Fibroblast of lung (primary cell): ENCODE measurements around the gene BICRA. TPM values are rescaled to one million over a fixed set of nuclear protein-coding genes. Genes with fewer than 3 reads are reported as not detected.

Source experiments
- DNase-seq, 2 donors: peaks; one replicate each; pipeline versions ENCODE4 v3.0.0 to v3.0.0-alpha.2; 2010; ENCODE audit warnings: low read depth in 2 of 2
- H2AFZ ChIP-seq: 2 replicates; pipeline ENCODE4 v1.5.1; 2012; ENCODE audit warnings: low read length, control low read depth, inconsistent platforms
- H3K27ac ChIP-seq: 2 replicates; pipeline ENCODE4 v1.5.1; 2011; ENCODE audit warnings: low read length, control low read depth; ENCODE audit not compliant: insufficient read depth
- H3K27me3 ChIP-seq: 2 replicates; pipeline ENCODE4 v1.5.1; 2011; ENCODE audit warnings: mild to moderate bottlenecking, low read length; ENCODE audit not compliant: control insufficient read depth, insufficient read depth
- H3K36me3 ChIP-seq: 2 replicates; pipeline ENCODE4 v1.5.1; 2011; ENCODE audit warnings: low read length; ENCODE audit not compliant: control insufficient read depth, insufficient read depth
- H3K4me1 ChIP-seq: 2 replicates; pipeline ENCODE4 v1.5.1; 2011; ENCODE audit warnings: low read length; ENCODE audit not compliant: control insufficient read depth, insufficient read depth; ENCODE audit errors: extremely low read depth
- H3K4me2 ChIP-seq: 2 replicates; pipeline ENCODE4 v1.5.1; 2011; ENCODE audit warnings: low read length, control low read depth; ENCODE audit not compliant: insufficient read depth; ENCODE audit errors: extremely low read depth
- H3K4me3 ChIP-seq, 4 experiments: fragments of 200-600 bp in 1 of 4; sonication (generic) in 1 of 4; replicated peaks in 1 of 4; 2 replicates each; pipeline ENCODE4 v1.5.1; 2011 to 2016; ENCODE audit warnings: low read length in 4 of 4, low read depth in 3 of 4, mild to moderate bottlenecking in 3 of 4, control low read depth in 2 of 4, inconsistent platforms in 1 of 4, mixed read lengths in 1 of 4; ENCODE audit not compliant: insufficient read depth in 1 of 4; ENCODE audit errors: control extremely low read depth in 1 of 4
- H3K79me2 ChIP-seq: 2 replicates; pipeline ENCODE4 v1.5.1; 2012; ENCODE audit warnings: mild to moderate bottlenecking, low read length, inconsistent platforms; ENCODE audit not compliant: control insufficient read depth, insufficient read depth
- H3K9ac ChIP-seq: 2 replicates; pipeline ENCODE4 v1.5.1; 2011; ENCODE audit warnings: mild to moderate bottlenecking, low read length, control low read depth; ENCODE audit not compliant: insufficient read depth
- H3K9me3 ChIP-seq: 2 replicates; pipeline ENCODE4 v1.5.1; 2012; ENCODE audit warnings: low read depth, low read length; ENCODE audit not compliant: control insufficient read depth, insufficient read depth
- H4K20me1 ChIP-seq: 2 replicates; pipeline ENCODE4 v1.5.1; 2011; ENCODE audit warnings: low read length; ENCODE audit not compliant: control insufficient read depth, insufficient read depth; ENCODE audit errors: extremely low read depth
- CTCF ChIP-seq, 2 donors: IDR thresholded peaks in 1 of 2; conservative IDR thresholded peaks in 1 of 2; 1 replicate in 1 of 2; 2 replicates in 1 of 2; pipeline ENCODE4 v1.5.1; 2011 to 2012; ENCODE audit warnings: low read length in 2 of 2, control low read depth in 1 of 2, inconsistent platforms in 1 of 2, low read depth in 1 of 2, mild to moderate bottlenecking in 1 of 2
- EZH2 ChIP-seq: IDR thresholded peaks from 2 replicates; pipeline ENCODE4 v1.5.1; 2012; ENCODE audit warnings: low read length, control low read depth, mild to moderate bottlenecking; ENCODE audit errors: missing control alignments
- polyA plus RNA-seq, 2 donors: library from polyadenylated mRNA; depleted of rRNA in 1 of 2; stranded (reverse) in 1 of 2; unstranded in 1 of 2; fragments of >200 nt; gene quantifications; 2 replicates each; pipeline ENCODE4 v1.2.1, GENCODE V29; 2011 to 2012; ENCODE audit warnings: missing spikeins in 1 of 2
- total RNA-seq: library from RNA; depleted of rRNA; stranded (reverse); fragments of >200 nt; gene quantifications from 2 replicates; pipeline ENCODE4 v1.2.1, GENCODE V29; 2014

The BICRA gene
- total and polyA plus RNA-seq, 2 donors (not counting 1 experiment from before 2014, with no cell fraction given) = 0.44 to 3.8 TPM

- Histone ChIP-seq H3K36me3 (no peaks in the 10 kb centered on the region), H3K9me3 (no peaks in the 10 kb centered on the region), H4K20me1 (no peaks in the 10 kb centered on the region), H3K4me2 (no peak overlapping the region), H3K27ac (no peak overlapping the region), H3K4me3 (no peak overlapping the region), H3K27me3 (peaks cover 3% of the 10 kb centered on the region), H2AFZ (no peak overlapping the region), H3K4me1 (no peaks in the 10 kb centered on the region), H3K79me2 (no peaks in the 10 kb centered on the region), H3K9ac (no peak overlapping the region)
- DNase-seq = no peak
- TF ChIP-seq EZH2 (no peak), CTCF (conservative IDR thresholded peaks at IDR 0.05 in 1 of 2, IDR thresholded peaks at IDR 0.05 in 1 of 2; ENCODE audit: low read depth in 1 of 2, low read length in 2 of 2) (no peak)
Measured at GRCh38 chr19:47564081-47564480, 44.9 kb upstream of the BICRA start.

- Histone ChIP-seq H3K9ac (no peak overlapping the region), H3K4me3 (no peak overlapping the region), H3K4me2 (no peak overlapping the region), H3K36me3 (no peaks in the 10 kb centered on the region), H3K27ac (no peak overlapping the region), H3K27me3 (peaks cover 3% of the 10 kb centered on the region), H2AFZ (no peak overlapping the region), H3K79me2 (no peaks in the 10 kb centered on the region), H3K4me1 (no peaks in the 10 kb centered on the region), H3K9me3 (no peaks in the 10 kb centered on the region), H4K20me1 (no peaks in the 10 kb centered on the region)
- DNase-seq = no peak
- TF ChIP-seq CTCF (conservative IDR thresholded peaks at IDR 0.05 in 1 of 2, IDR thresholded peaks at IDR 0.05 in 1 of 2; ENCODE audit: low read depth in 1 of 2, low read length in 2 of 2) = no peak
- TF ChIP-seq EZH2 = no peak
Measured at GRCh38 chr19:47569331-47569730, 39.6 kb upstream of the BICRA start.

- H3K4me2 ChIP-seq = no peak overlapping the region
- H3K27ac ChIP-seq = no peak overlapping the region
- H4K20me1 ChIP-seq = no peaks in the 10 kb centered on the region
- DNase-seq = no peak
- no peaks in the 10 kb centered on the region for H3K27me3 ChIP-seq
- TF ChIP-seq CTCF (conservative IDR thresholded peaks at IDR 0.05 in 1 of 2, IDR thresholded peaks at IDR 0.05 in 1 of 2; ENCODE audit: low read depth in 1 of 2, low read length in 2 of 2) (no peak), EZH2 (no peak)
- H3K36me3 ChIP-seq = no peaks in the 10 kb centered on the region
- H2AFZ ChIP-seq = no peak overlapping the region
- no peak overlapping the region for H3K4me3 ChIP-seq
- H3K79me2 ChIP-seq = no peaks in the 10 kb centered on the region
- H3K9ac ChIP-seq = no peak overlapping the region
- no peaks in the 10 kb centered on the region for H3K4me1 ChIP-seq
- H3K9me3 ChIP-seq = no peaks in the 10 kb centered on the region
Measured at GRCh38 chr19:47572635-47573034, 36.3 kb upstream of the BICRA start.
